ENCODE measurements around the gene GRAP2. TPM values are rescaled to one million over a fixed set of nuclear protein-coding genes. Genes with fewer than 3 reads are reported as not detected.

GRAP2 gene
- polyA plus RNA-seq, 1 of the 3 experiments (the other 2 are of a cell fraction): 0.13 TPM

DNA sequence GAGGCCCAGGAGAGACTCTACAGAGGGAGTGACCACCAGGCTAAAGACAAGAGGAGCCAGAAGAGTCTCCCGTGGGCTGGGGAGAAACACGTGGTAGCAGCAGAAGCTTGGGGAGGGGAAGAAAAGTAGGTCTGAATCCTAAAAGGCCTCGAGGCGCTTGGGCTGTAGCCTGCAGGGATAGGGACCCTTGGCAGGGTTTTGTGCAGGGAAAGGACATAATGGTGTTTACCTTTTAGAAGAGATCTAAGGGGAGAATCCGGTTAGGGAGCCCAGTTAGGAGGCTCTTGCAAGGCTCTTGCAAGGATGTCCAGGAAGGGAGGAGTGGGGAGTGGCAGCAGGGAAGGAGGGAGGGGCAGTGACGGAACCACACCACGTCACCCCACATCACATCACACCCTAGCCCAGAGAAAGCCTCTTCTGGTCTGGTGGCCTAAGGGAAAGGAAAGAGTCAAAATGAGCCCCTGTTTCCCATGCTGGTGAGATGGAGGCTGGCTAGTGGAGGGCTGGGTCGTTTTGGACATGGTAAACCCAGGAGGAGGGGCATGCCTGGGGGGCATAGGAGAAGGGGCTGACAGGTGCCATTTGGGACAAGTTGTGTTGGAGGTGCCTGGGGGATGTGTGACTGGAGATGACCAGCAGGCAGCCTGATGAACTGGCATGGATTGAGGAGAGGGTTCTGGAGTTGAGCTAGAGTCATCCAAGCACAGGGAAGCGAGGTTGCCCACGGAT is 87.7 kb downstream of the GRAP2 start:
- Histone ChIP-seq H3K4me3 (ENCODE audit: low read depth in 2 of 2, low read length in 1 of 2) (no peak overlapping the region), H3K79me2 (ENCODE audit: insufficient read depth) (no peaks in the 10 kb centered on the region), H3K36me3 (replicated peaks in 1 of 2; ENCODE audit: control insufficient read depth in 1 of 2, insufficient read depth in 2 of 2, low read length in 1 of 2) (no peaks in the 10 kb centered on the region), H3K27me3 (ENCODE audit: insufficient read depth) (no peaks in the 10 kb centered on the region), H2AFZ (ENCODE audit: low read depth) (no peak overlapping the region), H3K4me2 (no peak overlapping the region), H3K9me3 (no peaks in the 10 kb centered on the region), H3K4me1 (ENCODE audit: control insufficient read depth in 1 of 2, insufficient read depth in 2 of 2, low read depth in 1 of 2, low read length in 1 of 2) (peaks cover 0 to 2% of the 10 kb centered on the region in 2 experiments; a peak in 1 of 4 replicates), H3K9ac (no peak overlapping the region), H4K20me1 (ENCODE audit: insufficient read depth) (no peaks in the 10 kb centered on the region), H3F3A (replicated peaks; ENCODE audit: insufficient read depth) (no peaks in the 10 kb centered on the region), H3K27ac (ENCODE audit: low read depth in 2 of 2, low read length in 1 of 2) (no peak overlapping the region), H3K9me2 (no peaks in the 10 kb centered on the region)
- TF ChIP-seq JUND (IDR thresholded peaks at IDR 0.05): no peak
- ChIA-PET POLR2A (no interaction called here), CTCF (no interaction called here)
- 65% methylated on average over 10 of the region's 10 CpGs for WGBS (ENCODE audit: low lambda C conversion rate)
- no peak for DNase-seq

- Histone ChIP-seq H3F3A (replicated peaks; ENCODE audit: insufficient read depth) (no peaks in the 10 kb centered on the region), H3K36me3 (replicated peaks in 1 of 2; ENCODE audit: control insufficient read depth in 1 of 2, insufficient read depth in 2 of 2, low read length in 1 of 2) (no peaks in the 10 kb centered on the region), H3K4me2 (no peak overlapping the region), H3K9ac (no peak overlapping the region), H3K27ac (ENCODE audit: low read depth in 2 of 2, low read length in 1 of 2) (no peak overlapping the region), H3K4me3 (ENCODE audit: low read depth in 2 of 2, low read length in 1 of 2) (no peak overlapping the region), H2AFZ (ENCODE audit: low read depth) (no peak overlapping the region), H3K9me3 (no peaks in the 10 kb centered on the region), H3K27me3 (ENCODE audit: insufficient read depth) (no peaks in the 10 kb centered on the region), H3K9me2 (no peaks in the 10 kb centered on the region), H4K20me1 (ENCODE audit: insufficient read depth) (no peaks in the 10 kb centered on the region), H3K79me2 (ENCODE audit: insufficient read depth) (no peaks in the 10 kb centered on the region), H3K4me1 (ENCODE audit: control insufficient read depth in 1 of 2, insufficient read depth in 2 of 2, low read depth in 1 of 2, low read length in 1 of 2) (peaks cover 0 to 2% of the 10 kb centered on the region in 2 experiments; a peak in 1 of 4 replicates)
- TF ChIP-seq, protein P1, sequence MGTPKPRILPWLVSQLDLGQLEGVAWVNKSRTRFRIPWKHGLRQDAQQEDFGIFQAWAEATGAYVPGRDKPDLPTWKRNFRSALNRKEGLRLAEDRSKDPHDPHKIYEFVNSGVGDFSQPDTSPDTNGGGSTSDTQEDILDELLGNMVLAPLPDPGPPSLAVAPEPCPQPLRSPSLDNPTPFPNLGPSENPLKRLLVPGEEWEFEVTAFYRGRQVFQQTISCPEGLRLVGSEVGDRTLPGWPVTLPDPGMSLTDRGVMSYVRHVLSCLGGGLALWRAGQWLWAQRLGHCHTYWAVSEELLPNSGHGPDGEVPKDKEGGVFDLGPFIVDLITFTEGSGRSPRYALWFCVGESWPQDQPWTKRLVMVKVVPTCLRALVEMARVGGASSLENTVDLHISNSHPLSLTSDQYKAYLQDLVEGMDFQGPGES (IDR thresholded peaks at IDR 0.05; ENCODE audit: low read depth, low read length): no peak
- no peak for TF ChIP-seq MXI1 (IDR thresholded peaks at IDR 0.05; ENCODE audit: low read depth, low read length)
- no peak for TF ChIP-seq FOXM1 (IDR thresholded peaks at IDR 0.05; ENCODE audit: low read depth)
- TF ChIP-seq TAF1 (IDR thresholded peaks at IDR 0.05; ENCODE audit: borderline replicate concordance, low read depth, low read length): no peak
- TF ChIP-seq FOXJ3 (CRISPR knock-in tag; IDR thresholded peaks at IDR 0.05): no peak
- no peak for TF ChIP-seq ELF1 (IDR thresholded peaks at IDR 0.05)
- no peak for TF ChIP-seq RFX5 (IDR thresholded peaks at IDR 0.05; ENCODE audit: low read length)
- TF ChIP-seq RXRA (IDR thresholded peaks at IDR 0.05; ENCODE audit: borderline replicate concordance, low read depth): no peak
- TF ChIP-seq RCOR1 (IDR thresholded peaks at IDR 0.05; ENCODE audit: low read length): no peak
- no peak for TF ChIP-seq CHD2 (IDR thresholded peaks at IDR 0.05; ENCODE audit: low read length, partially characterized antibody)
- no peak for TF ChIP-seq NRF1 (IDR thresholded peaks at IDR 0.05; ENCODE audit: low read depth, low read length)
- TF ChIP-seq, protein P2, sequence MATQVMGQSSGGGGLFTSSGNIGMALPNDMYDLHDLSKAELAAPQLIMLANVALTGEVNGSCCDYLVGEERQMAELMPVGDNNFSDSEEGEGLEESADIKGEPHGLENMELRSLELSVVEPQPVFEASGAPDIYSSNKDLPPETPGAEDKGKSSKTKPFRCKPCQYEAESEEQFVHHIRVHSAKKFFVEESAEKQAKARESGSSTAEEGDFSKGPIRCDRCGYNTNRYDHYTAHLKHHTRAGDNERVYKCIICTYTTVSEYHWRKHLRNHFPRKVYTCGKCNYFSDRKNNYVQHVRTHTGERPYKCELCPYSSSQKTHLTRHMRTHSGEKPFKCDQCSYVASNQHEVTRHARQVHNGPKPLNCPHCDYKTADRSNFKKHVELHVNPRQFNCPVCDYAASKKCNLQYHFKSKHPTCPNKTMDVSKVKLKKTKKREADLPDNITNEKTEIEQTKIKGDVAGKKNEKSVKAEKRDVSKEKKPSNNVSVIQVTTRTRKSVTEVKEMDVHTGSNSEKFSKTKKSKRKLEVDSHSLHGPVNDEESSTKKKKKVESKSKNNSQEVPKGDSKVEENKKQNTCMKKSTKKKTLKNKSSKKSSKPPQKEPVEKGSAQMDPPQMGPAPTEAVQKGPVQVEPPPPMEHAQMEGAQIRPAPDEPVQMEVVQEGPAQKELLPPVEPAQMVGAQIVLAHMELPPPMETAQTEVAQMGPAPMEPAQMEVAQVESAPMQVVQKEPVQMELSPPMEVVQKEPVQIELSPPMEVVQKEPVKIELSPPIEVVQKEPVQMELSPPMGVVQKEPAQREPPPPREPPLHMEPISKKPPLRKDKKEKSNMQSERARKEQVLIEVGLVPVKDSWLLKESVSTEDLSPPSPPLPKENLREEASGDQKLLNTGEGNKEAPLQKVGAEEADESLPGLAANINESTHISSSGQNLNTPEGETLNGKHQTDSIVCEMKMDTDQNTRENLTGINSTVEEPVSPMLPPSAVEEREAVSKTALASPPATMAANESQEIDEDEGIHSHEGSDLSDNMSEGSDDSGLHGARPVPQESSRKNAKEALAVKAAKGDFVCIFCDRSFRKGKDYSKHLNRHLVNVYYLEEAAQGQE (IDR thresholded peaks at IDR 0.05; ENCODE audit: low read depth, low read length): no peak
- no peak for TF ChIP-seq EP300 (IDR thresholded peaks at IDR 0.05; ENCODE audit: borderline replicate concordance in 1 of 2, low read depth in 1 of 2, low read length in 1 of 2)
- no peak for TF ChIP-seq POLR2AphosphoS5 (IDR thresholded peaks at IDR 0.05; ENCODE audit: low read depth, low read length)
- TF ChIP-seq NFIC (IDR thresholded peaks at IDR 0.05; ENCODE audit: borderline replicate concordance): no peak
- no peak for TF ChIP-seq GATA2 (CRISPR knock-in tag; IDR thresholded peaks at IDR 0.05)
- 80% methylated on average over 1 of the region's 7 CpGs for WGBS (ENCODE audit: low lambda C conversion rate)
- ChIA-PET CTCF (interaction anchor here (1.0 kb wide), 1 partner anchor 35 kb away, joined by 3 read pairs; no protein-coding TSS in a partner anchor), POLR2A (no interaction called here)
- no peak for DNase-seq
These were observed 88.7 kb downstream of the GRAP2 start for GRCh38 chr22:39989633-39990032.
